ENCODE data around the gene FBRSL1. TPM values are rescaled to one million over a fixed set of nuclear protein-coding genes. Genes with fewer than 3 reads are reported as not detected.

FBRSL1 gene
- total RNA-seq, 1 experiment from 2014 or later = 96.1 TPM

DNA sequence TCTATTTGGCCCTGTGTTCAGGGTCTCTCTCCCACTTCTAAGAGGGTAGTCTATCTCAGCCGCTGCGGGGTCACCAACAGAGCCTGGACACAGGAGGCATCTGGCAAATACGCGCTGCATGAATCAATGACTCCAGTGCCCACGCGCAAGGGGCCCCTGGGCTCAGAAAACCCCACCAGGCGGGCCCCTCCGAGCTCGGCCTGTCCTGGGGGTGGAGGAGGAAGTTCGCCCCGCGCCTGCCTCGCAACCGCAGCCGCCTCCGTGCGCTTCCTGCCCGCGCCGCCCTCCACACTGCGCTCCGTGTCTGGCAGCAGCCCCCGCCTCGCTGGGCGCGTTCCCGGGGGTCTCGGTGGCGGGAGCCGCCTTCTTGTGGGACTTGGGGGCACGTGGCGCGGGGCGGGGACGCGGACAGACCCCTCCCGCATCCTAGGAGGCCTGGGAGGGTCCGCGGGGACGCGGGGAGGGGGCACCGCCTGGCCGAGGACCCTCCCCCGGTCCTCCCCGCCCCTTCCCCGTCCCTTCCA is 811 bp upstream of the FBRSL1 start:
- peaks cover 4% of the 10 kb centered on the region for H3K27me3 Mint-ChIP-seq (ENCODE audit: insufficient read depth, unreplicated experiment)
- H3K36me3 Mint-ChIP-seq (ENCODE audit: insufficient read depth, unreplicated experiment) = peaks cover 21% of the 10 kb centered on the region
- Histone ChIP-seq H3K9me3 (no peaks in the 10 kb centered on the region), H3K4me1 (peaks cover 39% of the 10 kb centered on the region), H3K27me3 (replicated peaks; ENCODE audit: control insufficient read depth, insufficient read depth, low read length) (no peaks in the 10 kb centered on the region), H3K4me3 (ENCODE audit: low read depth, low read length) (peak overlapping the region; percentile 62), H3K36me3 (ENCODE audit: control insufficient read depth, insufficient read depth, low read length) (no peaks in the 10 kb centered on the region)
- H3K4me3 Mint-ChIP-seq (ENCODE audit: unreplicated experiment) = peak overlapping the region; percentile 61
- peak in 1 of 2 experiments; percentile 22 for DNase-seq
- BruUV-seq (replicated peaks) = no TSS peak
- ChIA-PET POLR2A (no interaction called here), CTCF (no interaction called here)
- peaks cover 8% of the 10 kb centered on the region for H3K4me1 Mint-ChIP-seq (ENCODE audit: low read depth, unreplicated experiment)
- no peak for TF ChIP-seq CTCF (IDR thresholded peaks at IDR 0.05; ENCODE audit: insufficient read depth in 1 of 2, low read depth in 1 of 2, low read length in 1 of 2, severe bottlenecking in 1 of 2, unreplicated experiment in 1 of 2)
- no peak overlapping the region for H3K27ac Mint-ChIP-seq (ENCODE audit: unreplicated experiment)
- no peaks in the 10 kb centered on the region for H3K9me3 Mint-ChIP-seq (ENCODE audit: unreplicated experiment)
- intact Hi-C loops (cut with micrococcal nuclease; ENCODE audit: unreplicated experiment) = no loop called here

- Histone ChIP-seq H3K36me3 (ENCODE audit: control insufficient read depth, insufficient read depth, low read length) (no peaks in the 10 kb centered on the region), H3K27me3 (replicated peaks; ENCODE audit: control insufficient read depth, insufficient read depth, low read length) (no peaks in the 10 kb centered on the region), H3K4me3 (ENCODE audit: low read depth, low read length) (peak overlapping the region; percentile 82), H3K4me1 (peaks cover 53% of the 10 kb centered on the region), H3K9me3 (no peaks in the 10 kb centered on the region)
- Mint-ChIP-seq H3K4me3 (ENCODE audit: unreplicated experiment) (peak overlapping the region; percentile 70), H3K4me1 (ENCODE audit: low read depth, unreplicated experiment) (peaks cover 8% of the 10 kb centered on the region), H3K27ac (ENCODE audit: unreplicated experiment) (no peak overlapping the region), H3K36me3 (ENCODE audit: insufficient read depth, unreplicated experiment) (peaks cover 27% of the 10 kb centered on the region), H3K9me3 (ENCODE audit: unreplicated experiment) (no peaks in the 10 kb centered on the region), H3K27me3 (ENCODE audit: insufficient read depth, unreplicated experiment) (peaks cover 4% of the 10 kb centered on the region)
- POLR2A ChIA-PET = no interaction called here
- intact Hi-C loops (cut with micrococcal nuclease; ENCODE audit: unreplicated experiment) = loop anchor here (5.0 kb wide), 2 partner anchors 58 to 72 kb away; no protein-coding TSS in a partner anchor
- no TSS peak for BruUV-seq (replicated peaks)
- CTCF ChIA-PET = no interaction called here
- TF ChIP-seq CTCF (IDR thresholded peaks at IDR 0.05; ENCODE audit: insufficient read depth in 1 of 2, low read depth in 1 of 2, low read length in 1 of 2, severe bottlenecking in 1 of 2, unreplicated experiment in 1 of 2) = no peak
- peak in 1 of 2 experiments; percentile 35 for DNase-seq
These were observed 629 bp downstream of the FBRSL1 start for GRCh38 chr12:132490422-132491137.

DNA sequence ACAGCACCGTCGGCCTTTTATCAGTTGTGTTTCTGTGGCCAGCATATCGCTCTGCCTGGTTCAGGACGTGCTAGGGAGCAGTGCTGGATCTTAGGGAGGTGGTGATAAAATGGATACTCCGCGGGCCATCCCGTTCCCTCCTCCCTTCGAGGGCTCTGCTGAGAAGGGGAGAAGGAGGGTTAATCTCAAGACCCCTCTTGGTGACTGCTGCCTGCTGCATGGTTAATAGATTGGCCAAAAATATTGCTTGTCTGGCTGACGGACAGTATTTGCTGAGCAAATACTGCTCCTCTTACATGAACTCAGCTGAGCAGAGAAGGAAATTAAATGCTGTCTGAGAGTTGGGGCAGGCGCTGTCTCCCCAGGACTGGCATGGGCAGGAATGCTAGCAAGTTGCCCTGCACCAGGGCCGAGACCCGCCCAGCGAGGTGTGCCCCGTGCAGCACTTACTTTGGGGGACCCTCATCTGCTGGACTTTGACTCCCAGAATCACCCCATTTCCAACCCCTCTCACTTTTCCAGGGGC is 1.2 kb downstream of the FBRSL1 start:
- no peak for TF ChIP-seq CTCF (IDR thresholded peaks at IDR 0.05; ENCODE audit: insufficient read depth in 1 of 2, low read depth in 1 of 2, low read length in 1 of 2, severe bottlenecking in 1 of 2, unreplicated experiment in 1 of 2)
- no peak overlapping the region for H3K27ac Mint-ChIP-seq (ENCODE audit: unreplicated experiment)
- intact Hi-C loops (cut with micrococcal nuclease; ENCODE audit: unreplicated experiment) = loop anchor here (5.0 kb wide), 2 partner anchors 59 to 71 kb away; no protein-coding TSS in a partner anchor

More for the DNA sequence above, 1.2 kb downstream of the FBRSL1 start:
- H3K4me3 ChIP-seq (ENCODE audit: low read depth, low read length) = peak overlapping the region; percentile 82
- Mint-ChIP-seq H3K4me3 (ENCODE audit: unreplicated experiment) (peak overlapping the region; percentile 70), H3K4me1 (ENCODE audit: low read depth, unreplicated experiment) (peaks cover 8% of the 10 kb centered on the region), H3K36me3 (ENCODE audit: insufficient read depth, unreplicated experiment) (peaks cover 27% of the 10 kb centered on the region), H3K9me3 (ENCODE audit: unreplicated experiment) (no peaks in the 10 kb centered on the region), H3K27me3 (ENCODE audit: insufficient read depth, unreplicated experiment) (peaks cover 4% of the 10 kb centered on the region)
- ChIA-PET POLR2A (no interaction called here), CTCF (interaction anchor here (0.6 kb wide), 1 partner anchor 69 kb away, joined by 3 read pairs; no protein-coding TSS in a partner anchor)
- BruUV-seq (replicated peaks) = TSS peak; percentile 64
- H3K27me3 ChIP-seq (replicated peaks; ENCODE audit: control insufficient read depth, insufficient read depth, low read length) = no peaks in the 10 kb centered on the region
- no peaks in the 10 kb centered on the region for H3K9me3 ChIP-seq
- H3K4me1 ChIP-seq = peaks cover 58% of the 10 kb centered on the region
- DNase-seq = no peak
- no peaks in the 10 kb centered on the region for H3K36me3 ChIP-seq (ENCODE audit: control insufficient read depth, insufficient read depth, low read length)

All from Caco-2 (cell line).